GM19468 (cell line): ENCODE measurements around the gene INIP.
"Not testable (repeated sequence)": the region's sequence is repeated elsewhere in the genome, so short reads cannot be mapped to it uniquely, and the experiment has no call there.

ENCODE experiments used
- ATAC-seq: cut with Tn5 transposase; IDR thresholded peaks from one replicate; pipeline ENCODE4 v1.9.1; 2021; ENCODE audit warnings: mild to moderate bottlenecking, moderate library complexity, moderate number of reproducible peaks; ENCODE audit not compliant: unreplicated experiment; ENCODE audit errors: extremely low read depth

Gene INIP

DNA sequence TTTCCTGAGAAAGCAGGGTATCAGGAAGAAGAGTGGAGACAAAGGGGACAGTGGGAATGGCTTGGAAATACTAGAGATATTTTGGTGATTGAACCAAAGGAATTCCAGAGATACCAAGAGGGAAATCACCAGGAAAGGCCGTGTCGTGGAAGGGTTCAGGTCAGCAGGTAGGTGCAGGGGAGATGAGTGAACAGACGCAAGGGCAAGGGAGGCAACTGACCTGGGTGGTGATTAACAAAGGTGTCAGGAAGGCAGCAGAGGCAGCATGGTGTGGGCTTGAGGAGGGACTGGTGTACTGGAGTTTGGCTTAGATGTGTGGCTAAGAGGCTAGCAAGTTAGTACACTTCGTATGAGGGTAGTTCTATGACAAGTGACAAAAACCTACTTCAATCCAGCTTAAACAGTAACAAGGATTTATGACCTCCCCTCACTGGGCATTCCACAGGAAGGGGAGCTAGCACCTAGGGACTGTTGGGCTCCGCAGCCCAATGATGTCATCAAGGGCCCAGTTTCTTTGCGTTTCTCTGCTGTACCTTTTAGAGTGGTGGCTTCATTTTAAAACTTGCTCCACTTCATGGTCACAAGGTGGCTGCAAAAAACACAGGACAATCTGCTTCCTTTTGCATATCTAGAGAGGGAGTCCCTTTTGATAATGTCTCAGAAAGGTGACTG, 37.0 kb downstream of the INIP start:
- no peak for ATAC-seq

DNA sequence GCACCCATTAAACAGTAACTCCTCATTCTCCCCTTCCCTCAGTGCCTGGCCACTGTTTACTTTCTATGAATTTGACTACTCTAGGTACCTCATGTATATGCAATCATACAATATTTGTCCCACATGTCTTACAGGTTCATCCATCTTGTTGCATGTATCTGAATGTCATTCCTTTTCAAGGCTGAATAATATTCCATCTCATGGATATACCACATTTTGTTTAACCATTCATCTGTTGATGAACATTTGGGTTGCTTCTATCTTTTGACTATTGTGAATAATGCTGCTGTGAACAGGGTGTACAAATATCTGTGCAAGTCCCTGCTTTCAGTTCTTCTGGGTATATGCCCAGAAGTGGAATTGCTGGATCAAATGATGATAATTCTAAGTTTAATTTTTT, 40.9 kb downstream of the INIP start:
- ATAC-seq = no peak

- not testable (repeated sequence) for ATAC-seq
Observed at GRCh38 chr9:112673221-112673620, 44.7 kb downstream of the INIP start.

- ATAC-seq = no peak
Observed at GRCh38 chr9:112670991-112671625, 46.8 kb downstream of the INIP start.

DNA sequence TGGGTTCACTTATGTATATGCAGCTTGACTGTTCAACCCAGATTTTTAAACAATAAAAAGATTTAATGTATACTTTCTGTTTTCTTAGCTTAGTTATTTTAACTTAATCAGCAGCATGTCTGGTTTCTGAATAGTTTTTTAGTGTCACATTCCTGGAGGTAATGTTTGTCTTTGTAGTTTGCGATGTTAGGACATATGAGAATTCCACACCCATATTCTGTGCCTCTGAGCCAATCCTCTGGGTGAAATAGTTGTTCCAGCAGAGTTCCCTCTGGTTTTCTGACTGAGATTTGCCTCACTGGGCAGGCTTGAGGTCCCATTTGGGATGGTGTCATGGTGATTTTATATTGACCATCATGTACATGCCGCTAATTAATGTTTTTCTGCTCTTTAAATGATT, 48.6 kb downstream of the INIP start:
- ATAC-seq = no peak

DNA sequence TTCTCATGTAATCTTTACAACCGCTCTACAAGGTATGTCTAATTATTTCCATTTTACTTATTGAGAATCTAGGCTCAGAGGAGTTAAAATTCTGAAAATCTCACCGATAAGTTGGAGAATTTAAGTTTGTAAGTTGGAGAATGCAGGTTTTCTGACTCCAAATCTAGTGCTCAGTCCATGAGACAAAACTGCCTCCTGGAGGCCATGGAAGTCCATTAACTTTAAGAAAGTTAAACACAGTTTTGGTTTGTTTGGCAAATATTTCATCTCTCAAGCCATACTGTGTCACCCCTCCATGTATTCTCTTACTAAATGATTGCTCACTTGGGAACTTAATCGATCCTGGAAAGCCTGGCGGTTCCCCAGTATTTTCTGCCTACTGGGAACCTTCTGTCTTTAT, 52.6 kb downstream of the INIP start:
- no peak for ATAC-seq

DNA sequence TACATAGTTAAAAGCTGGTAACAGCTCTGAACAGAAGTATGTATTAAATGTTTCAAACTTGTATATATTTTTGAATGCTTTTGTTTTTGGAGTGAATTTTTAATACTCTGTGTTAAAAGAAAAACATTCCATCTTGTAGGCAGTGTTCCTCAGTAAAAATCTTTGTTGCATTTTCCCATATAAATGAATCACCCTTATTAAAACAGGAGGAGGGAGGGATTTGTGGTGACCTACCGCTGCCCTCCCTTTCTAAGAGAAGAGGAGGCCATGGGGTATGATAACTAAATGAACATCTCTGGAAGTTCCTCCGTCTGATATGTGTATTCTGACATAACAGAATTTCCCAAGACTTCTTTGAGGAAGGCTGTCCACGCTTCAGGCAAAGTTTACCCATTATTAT, 53.4 kb downstream of the INIP start:
- no peak for ATAC-seq

DNA sequence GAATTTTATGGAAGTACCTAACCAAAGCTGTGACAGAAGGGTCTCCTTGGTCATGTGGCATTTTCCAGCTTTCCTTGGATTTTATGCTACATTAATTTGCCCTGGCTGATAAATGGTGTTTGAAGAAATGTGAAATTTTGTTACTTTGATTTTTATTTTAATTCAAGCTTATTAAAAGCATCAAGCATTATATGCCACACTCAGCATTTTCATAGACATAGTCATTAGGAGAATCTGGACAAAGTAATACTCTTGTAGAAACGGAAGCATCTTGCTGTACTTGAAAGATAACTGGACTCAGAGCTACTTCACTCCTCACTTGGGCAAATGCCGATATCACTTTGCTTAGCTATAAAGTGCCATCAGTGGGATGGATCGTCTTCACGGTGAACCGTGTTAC, 54.2 kb downstream of the INIP start:
- ATAC-seq = no peak

GRCh38 chr9:112659906-112660305, 58.0 kb downstream of the INIP start:
- no peak for ATAC-seq

DNA sequence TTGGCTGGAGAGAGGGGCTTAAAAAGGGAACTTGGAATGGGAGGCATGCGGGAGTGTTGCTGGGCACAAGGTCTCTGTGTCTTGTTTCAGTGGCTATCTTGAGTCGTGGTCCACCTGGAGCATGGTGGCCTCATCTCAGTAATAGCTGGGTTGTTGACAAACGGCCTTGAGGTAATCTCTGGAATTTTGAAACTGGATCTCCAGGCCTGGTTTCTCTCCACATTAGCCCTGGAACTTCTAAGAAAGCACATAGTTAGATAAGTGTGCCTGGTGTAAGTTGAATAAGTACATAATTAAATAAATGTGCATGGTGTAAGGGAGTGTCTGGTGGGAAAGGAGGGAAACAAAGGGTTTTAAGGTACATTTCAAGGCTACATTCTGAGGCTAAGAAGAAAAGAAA, 62.2 kb downstream of the INIP start:
- ATAC-seq = no peak

- no peak for ATAC-seq
Observed at GRCh38 chr9:112654282-112654681, 63.6 kb downstream of the INIP start.

DNA sequence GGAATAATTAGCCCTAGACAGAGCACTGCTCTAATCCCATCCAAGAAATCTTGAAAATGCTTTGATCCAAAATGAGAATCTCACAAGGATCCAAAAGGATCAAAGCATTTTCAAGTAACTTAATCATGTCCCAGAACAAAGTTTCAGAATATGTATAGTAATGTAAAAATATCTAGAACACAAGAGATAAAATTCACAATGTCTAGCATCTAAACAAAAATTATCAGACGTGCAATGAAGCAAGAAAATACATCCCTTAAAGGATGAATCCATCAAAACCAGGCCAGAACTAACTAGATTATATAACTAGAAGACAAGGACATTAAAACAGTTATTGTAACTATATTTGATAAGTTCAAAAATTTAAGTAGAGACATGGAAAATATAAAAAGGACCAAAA, 69.3 kb downstream of the INIP start:
- ATAC-seq = no peak

- ATAC-seq = no peak
Observed at GRCh38 chr9:112647596-112647995, 70.3 kb downstream of the INIP start.

DNA sequence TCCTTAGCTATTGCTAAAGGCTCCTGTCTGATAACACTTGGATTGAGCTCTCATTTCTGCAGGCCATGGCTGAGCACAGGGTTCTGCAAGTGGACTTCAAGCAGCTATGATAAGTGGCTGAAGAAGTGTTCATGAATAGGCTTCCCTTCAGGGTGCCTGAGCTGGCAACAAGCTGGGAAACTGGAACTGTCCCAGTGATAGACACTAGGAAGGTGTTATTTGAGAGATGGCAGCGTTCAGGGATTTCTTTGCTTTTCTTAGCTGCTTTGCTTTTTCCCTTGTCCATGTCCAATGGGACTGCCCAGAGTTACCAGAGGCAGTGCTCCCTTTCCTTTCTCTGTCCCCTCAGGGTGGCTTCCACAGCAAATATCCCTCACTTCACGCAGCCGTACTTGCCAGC, 75.8 kb downstream of the INIP start:
- ATAC-seq = no peak

- ATAC-seq = no peak
Observed at GRCh38 chr9:112640311-112640710, 77.6 kb downstream of the INIP start.
